NCI-H526 (cell line): ENCODE results near the gene ANKRD65.
A peak's percentile ranks its signal among the peaks of the same experiment; 100 is the strongest.

Experiments used
- DNase-seq, 2 experiments: peaks; one replicate each; lab custom pipeline; 2025; lab: John Stamatoyannopoulos, UW

The ANKRD65 gene

DNA sequence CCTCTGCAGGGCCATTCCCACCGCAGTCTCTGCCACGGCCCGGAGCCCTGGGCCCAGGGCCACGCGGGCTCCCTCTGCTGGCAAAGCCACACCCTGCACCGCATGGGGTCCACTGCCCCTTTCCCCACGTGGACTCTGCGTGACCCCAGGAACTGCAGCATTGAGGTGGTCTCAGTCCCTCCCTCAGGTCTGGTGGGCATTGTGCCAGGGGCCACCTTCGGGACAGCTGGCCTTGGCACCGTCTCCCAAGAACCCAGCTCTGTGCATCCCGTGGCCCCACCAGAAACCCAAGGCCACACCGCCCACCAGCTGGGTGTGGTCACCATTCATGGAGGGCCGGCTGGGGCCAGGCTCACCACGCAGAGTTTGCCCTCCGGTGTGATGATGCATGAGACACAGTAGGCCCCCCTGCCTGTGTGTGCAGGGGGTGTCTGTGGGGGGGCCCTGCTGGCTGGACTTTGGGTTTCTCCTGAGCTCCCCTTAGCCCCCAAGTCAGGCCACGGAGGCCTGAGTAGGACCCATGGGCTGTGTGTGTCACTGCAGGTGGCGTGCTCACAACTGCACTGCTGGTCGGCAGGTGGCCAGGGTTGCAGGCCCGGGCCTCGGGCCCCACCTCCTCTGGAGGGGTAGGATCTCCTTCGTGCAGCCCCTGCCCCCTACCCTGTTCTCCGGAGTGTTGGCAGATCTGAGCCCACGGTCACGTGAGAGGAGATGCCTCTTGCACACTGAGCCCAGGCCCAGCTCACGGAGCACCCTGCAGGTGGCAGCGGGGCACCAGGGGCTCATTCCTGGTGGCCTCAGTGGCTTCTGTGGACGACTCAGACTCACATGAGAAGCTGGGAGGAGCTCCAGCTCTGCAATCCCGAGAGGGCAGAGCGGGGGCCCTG, 20.2 kb upstream of the ANKRD65 start:
- DNase-seq, result no peak

GRCh38 chr1:1440262-1441001, 19.4 kb upstream of the ANKRD65 start:
- DNase-seq, result no peak

GRCh38 chr1:1439546-1440261, 18.6 kb upstream of the ANKRD65 start:
- no peak for DNase-seq

GRCh38 chr1:1438531-1439381, 17.7 kb upstream of the ANKRD65 start:
- DNase-seq, result no peak

DNA sequence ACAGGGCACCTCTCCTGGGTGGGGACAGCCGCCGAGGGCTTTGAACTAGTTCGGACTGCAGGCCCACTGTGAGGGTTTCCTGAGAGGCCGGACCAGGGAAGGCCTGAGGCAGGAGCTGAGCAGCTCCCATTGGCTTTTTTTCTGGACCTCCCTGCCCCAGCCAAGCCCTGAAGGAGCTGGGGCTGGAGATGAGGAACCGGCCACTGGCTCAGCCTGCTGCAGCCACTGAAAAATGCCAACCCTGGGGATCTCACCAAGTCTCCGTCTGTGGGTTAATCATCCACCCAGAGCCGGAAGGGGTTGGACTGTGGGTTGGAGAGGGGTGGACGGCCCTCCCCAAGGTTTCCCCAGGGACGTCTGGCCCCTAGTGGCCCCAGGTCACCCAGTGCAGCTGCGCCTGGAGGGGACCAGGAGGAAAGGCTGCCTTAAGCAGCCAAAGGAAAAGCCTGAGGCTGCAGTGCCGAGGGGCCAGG, 16.9 kb upstream of the ANKRD65 start:
- DNase-seq, result peak in 1 of 2 experiments; percentile 76

- DNase-seq, result no peak
These were observed 16.2 kb upstream of the ANKRD65 start for GRCh38 chr1:1437033-1437903.

DNA sequence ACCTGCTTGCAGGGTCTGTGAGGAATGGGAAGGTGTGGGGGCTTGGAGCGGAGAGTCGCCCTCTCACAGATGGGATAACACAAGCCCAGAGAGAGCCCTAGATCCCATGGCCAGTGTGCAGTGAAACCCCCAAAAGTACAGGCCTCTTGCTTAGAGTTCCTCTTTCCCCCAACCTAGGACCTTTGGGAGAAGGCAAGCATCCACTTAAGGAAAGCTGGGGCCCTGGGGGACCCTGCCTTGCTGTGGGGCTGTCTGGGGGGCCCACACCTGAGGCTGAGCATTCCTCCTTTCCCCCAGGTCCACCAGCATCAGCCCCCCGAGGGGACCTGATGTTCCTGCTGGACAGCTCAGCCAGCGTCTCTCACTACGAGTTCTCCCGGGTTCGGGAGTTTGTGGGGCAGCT, 15.6 kb upstream of the ANKRD65 start:
- DNase-seq, result no peak

- DNase-seq, result no peak
These were observed 15.0 kb upstream of the ANKRD65 start for GRCh38 chr1:1435911-1436629.

- peak in 1 of 2 experiments; percentile 83 for DNase-seq
These were observed 14.2 kb upstream of the ANKRD65 start, which contains the start of gene VWA1 for GRCh38 chr1:1435106-1435903. Gene VWA1 (plus strand): TSS chr1:1435690. CDS start chr1:1435749, 59 bp downstream.

GRCh38 chr1:1434824-1435105, 13.7 kb upstream of the ANKRD65 start:
- DNase-seq, result no peak

DNA sequence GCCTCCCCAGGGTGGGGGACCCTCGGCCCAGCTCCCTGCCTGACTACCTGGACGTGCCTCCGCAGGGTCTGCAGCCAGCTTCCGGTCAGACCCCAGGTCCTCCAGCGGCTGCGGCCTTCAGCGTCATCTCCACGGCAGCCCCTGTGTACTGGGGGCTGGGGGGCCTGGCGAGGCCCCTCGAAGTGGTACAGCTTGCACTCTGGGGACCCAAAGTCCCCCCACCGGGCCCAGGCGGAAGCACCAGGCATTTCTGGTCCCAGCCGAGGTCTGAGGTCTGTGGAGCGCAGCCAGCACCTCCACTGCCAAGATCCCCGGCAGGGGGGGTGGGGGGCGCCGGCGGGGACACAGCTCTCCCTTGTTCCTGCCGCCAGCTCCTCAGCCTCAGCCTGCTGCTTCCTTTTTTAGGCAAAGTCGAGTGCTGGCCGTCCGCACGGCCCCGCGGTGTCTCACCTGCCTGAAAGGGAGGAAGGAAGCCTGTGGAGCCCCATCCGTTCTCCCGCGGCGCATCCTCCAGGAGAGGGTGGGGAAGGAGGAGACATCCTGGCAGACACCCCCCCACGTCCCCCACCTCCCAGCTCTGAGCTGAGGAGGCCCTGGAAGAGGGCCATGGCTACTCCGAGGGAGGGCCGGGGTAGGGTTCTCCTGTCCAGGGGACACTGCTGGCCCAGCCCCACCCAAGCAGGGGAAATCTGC, 13.2 kb upstream of the ANKRD65 start:
- no peak for DNase-seq

- DNase-seq, result no peak
These were observed 12.7 kb upstream of the ANKRD65 start for GRCh38 chr1:1433804-1434130.

- DNase-seq, result peak; percentile 61 to 85
These were observed 12.1 kb upstream of the ANKRD65 start for GRCh38 chr1:1432951-1433803.

DNA sequence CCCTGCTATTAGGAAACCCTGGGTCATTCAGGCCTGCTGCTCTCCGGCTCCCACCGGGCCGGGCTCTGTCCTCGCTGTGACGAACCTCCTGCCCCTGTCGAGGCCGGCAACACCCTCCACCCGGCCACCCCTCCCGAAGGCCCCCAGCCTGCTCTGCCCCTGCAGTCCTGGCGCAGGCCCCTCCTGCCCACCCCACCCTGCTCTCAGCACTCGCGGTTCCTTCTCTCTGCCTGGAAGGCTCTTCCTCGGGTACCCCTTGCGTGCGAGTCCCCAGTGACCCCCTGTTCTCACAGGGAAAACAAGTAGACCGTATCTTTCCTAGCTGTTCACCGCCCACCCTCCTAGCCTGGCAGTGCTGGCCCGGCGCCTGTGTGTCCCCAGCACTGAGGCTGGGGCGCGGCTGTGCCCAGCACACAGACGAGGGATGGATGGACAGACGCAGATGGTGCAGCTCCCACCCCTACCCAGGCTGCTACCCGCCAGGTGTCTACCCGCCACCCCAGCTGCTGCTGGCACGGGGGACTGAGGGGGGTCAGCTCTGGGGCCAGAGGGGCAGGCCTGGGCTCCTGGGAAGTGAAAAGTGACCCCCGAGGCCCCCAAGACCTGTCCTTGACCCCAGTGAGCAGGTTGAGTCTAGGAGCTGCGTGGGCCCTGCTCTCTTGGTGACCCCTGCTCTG, 11.3 kb upstream of the ANKRD65 start:
- no peak for DNase-seq

- DNase-seq, result no peak
These were observed 10.8 kb upstream of the ANKRD65 start for GRCh38 chr1:1431845-1432273.

DNA sequence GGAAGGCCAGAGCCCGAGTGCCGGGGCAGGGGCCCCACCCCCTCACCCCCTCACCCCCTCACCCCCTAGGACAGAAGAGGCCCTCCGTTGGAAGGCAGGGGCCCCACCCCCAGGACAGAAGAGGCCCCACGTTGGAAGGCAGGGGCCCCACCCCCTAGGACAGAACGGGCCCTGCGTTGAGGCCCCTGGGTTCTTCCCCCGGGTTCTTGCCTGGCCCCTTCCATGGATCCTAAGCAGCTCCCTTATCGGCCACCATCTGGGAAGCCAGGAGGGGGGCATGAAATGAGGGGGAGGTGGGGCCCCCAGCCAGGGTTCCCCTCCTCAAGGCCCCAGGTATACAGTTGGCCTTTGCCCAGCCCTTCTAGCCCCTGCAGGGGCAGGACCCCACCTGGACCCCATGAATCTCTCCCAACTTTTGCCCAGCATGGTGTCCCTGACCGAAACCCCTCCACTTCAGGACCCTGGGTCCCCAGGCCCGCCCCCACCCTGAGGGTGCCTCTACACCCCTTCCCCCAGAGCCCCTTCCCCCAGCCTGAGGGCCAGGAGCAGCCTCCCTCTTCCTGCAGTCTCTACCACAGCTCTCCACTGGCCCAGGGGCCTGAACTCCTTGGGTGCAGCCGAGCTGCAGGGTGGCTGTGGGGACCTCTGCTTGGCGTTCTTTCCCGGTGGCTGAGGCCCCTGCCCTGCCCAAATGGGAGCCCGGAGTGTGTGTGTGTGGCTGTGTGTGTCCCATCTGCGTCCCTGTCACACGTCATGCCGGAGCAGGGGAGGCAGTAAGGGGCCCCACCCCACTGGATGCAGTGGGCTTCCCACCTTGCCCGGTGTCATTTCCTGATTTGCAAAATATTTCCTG, 10.1 kb upstream of the ANKRD65 start:
- DNase-seq, result no peak
